ENCODE results near the gene SPECC1L. TPM values are rescaled to one million over a fixed set of nuclear protein-coding genes. Genes with fewer than 3 reads are reported as not detected.

SPECC1L gene
- total and polyA plus RNA-seq, 2 of the 8 experiments (the other 6 are each of a cell fraction or from before 2014, with no cell fraction given), result 15.7 to 61.6 TPM

GRCh38 chr22:24414523-24414922 is 143.9 kb downstream of the SPECC1L start:
- no peak overlapping the region for H3K27ac ChIP-seq (ENCODE audit: low read depth, low read length)
- no peak overlapping the region for H2AK5ac ChIP-seq (ENCODE audit: low read depth, low read length)
- no peak overlapping the region for H2BK12ac ChIP-seq (ENCODE audit: low read depth, low read length)
- no peak overlapping the region for H2BK5ac ChIP-seq (ENCODE audit: low read depth, low read length)
- H3K18ac ChIP-seq (ENCODE audit: extremely low read depth, low read length), result no peak overlapping the region
- H3K79me2 ChIP-seq (ENCODE audit: control insufficient read depth in 1 of 2, insufficient read depth in 2 of 2, low read length in 2 of 2), result no peaks in the 10 kb centered on the region
- H2AFZ ChIP-seq (ENCODE audit: low read length), result no peak overlapping the region
- no peak overlapping the region for H3K23ac ChIP-seq (ENCODE audit: insufficient read length)
- no peak overlapping the region for H3K56ac ChIP-seq (replicated peaks; ENCODE audit: insufficient read length, low read depth, low read length)
- H4K91ac ChIP-seq (replicated peaks; ENCODE audit: insufficient read length, low read length), result no peak overlapping the region
- H4K5ac ChIP-seq (ENCODE audit: insufficient read length, low read depth, low read length), result no peak overlapping the region
- 94% methylated on average over 21 of the region's 21 CpGs; no CpG with 5 or more reads in 1 of the 2 experiments for WGBS, 2 experiments (ENCODE audit: extremely low coverage in 1 of 2, insufficient coverage in 1 of 2, insufficient read length in 1 of 2, insufficient replicate concordance in 2 of 2, low coverage in 1 of 2, low lambda C conversion rate in 2 of 2, missing lambda C conversion rate in 1 of 2)
- no peak overlapping the region for H2BK120ac ChIP-seq (replicated peaks; ENCODE audit: low read depth, low read length)
- H3K9ac ChIP-seq (replicated peaks in 1 of 4; ENCODE audit: extremely low read depth in 1 of 4, low read depth in 3 of 4, low read length in 3 of 4), result no peak overlapping the region
- H2BK20ac ChIP-seq (ENCODE audit: low read length), result no peak overlapping the region
- no peak overlapping the region for H4K8ac ChIP-seq (ENCODE audit: extremely low read depth, insufficient read depth, low read length)
- no peak overlapping the region for H2BK15ac ChIP-seq (ENCODE audit: low read length)
- DNase-seq (ENCODE audit: low read depth in 1 of 2, low spot score in 2 of 2) (peak in 1 of 2 experiments; percentile 40), FAIRE-seq (no peak)
- H3K9me3 ChIP-seq (ENCODE audit: insufficient read depth in 2 of 2, low read depth in 1 of 2, low read length in 1 of 2), result no peaks in the 10 kb centered on the region
- H3K23me2 ChIP-seq (ENCODE audit: low read depth, low read length), result no peaks in the 10 kb centered on the region
- ChIA-PET CTCF (ENCODE audit: partially characterized antibody) (interaction anchor here (1.4 kb wide), 1 partner anchor 48 kb away, joined by 3 read pairs; no protein-coding TSS in a partner anchor), POLR2A (ENCODE audit: partially characterized antibody) (interaction anchor here (1.4 to 1.5 kb wide), 2 partner anchors 93 to 109 kb away, joined by 3 read pairs; no protein-coding TSS in a partner anchor)
- H3K4ac ChIP-seq (replicated peaks; ENCODE audit: insufficient read length, low read depth, low read length), result no peak overlapping the region
- H3K27me3 ChIP-seq (replicated peaks in 1 of 4; ENCODE audit: control insufficient read depth in 3 of 4, extremely low read depth in 1 of 4, insufficient read depth in 3 of 4, low read length in 3 of 4), result no peaks in the 10 kb centered on the region
- H3K4me2 ChIP-seq (ENCODE audit: insufficient read depth in 1 of 2, low read depth in 2 of 2, low read length in 2 of 2), result no peak overlapping the region
- TF ChIP-seq ZNF274 (IDR thresholded peaks at IDR 0.05; ENCODE audit: borderline replicate concordance, extremely low read depth, low read length) (no peak), BRCA1 (IDR thresholded peaks at IDR 0.05; ENCODE audit: low read depth, low read length) (no peak), BACH1 (IDR thresholded peaks at IDR 0.05; ENCODE audit: low read length) (no peak)
- peaks cover 6 to 19% (median 11%) of the 10 kb centered on the region in 4 experiments; a peak in 7 of 8 replicates for H3K36me3 ChIP-seq (ENCODE audit: control insufficient read depth in 2 of 4, insufficient read depth in 4 of 4, low read length in 3 of 4)
- no peak overlapping the region for H3K4me3 ChIP-seq (ENCODE audit: extremely low read depth in 1 of 4, insufficient read depth in 2 of 4, low read depth in 3 of 4, low read length in 4 of 4)
- no peak overlapping the region for H3K14ac ChIP-seq (ENCODE audit: insufficient read length)
- peaks cover 0 to 1% of the 10 kb centered on the region in 2 experiments for H4K20me1 ChIP-seq (replicated peaks in 1 of 2; ENCODE audit: control insufficient read depth in 1 of 2, insufficient read depth in 2 of 2, low read length in 2 of 2)
- peaks cover 0 to 13% (median 6%) of the 10 kb centered on the region in 4 experiments; a peak in 6 of 7 replicates for H3K4me1 ChIP-seq (replicated peaks in 1 of 4; ENCODE audit: control insufficient read depth in 3 of 4, insufficient read depth in 4 of 4, low read length in 3 of 4)
- H3K79me1 ChIP-seq (ENCODE audit: low read depth, low read length), result no peaks in the 10 kb centered on the region
